Parathyroid adenoma (tissue), 2 donors: ENCODE data around the gene NTS.

ENCODE experiments used
- H2AFZ ChIP-seq: fragments of 300-600 bp; sonication (generic); one replicate; pipeline ENCODE4 v1.7.0; 2017; ENCODE audit warnings: antibody characterized with exemption, mild to moderate bottlenecking
- H3K27ac ChIP-seq: fragments of 300-600 bp; sonication (generic); one replicate; pipeline ENCODE4 v1.7.0; 2017
- H3K27me3 ChIP-seq: fragments of 300-600 bp; sonication (generic); one replicate; pipeline ENCODE4 v1.7.0; 2017; ENCODE audit warnings: low read length; ENCODE audit not compliant: control insufficient read depth, insufficient read depth
- H3K36me3 ChIP-seq: fragments of 300-600 bp; sonication (generic); one replicate; pipeline ENCODE4 v1.7.0; 2017; ENCODE audit warnings: low read length; ENCODE audit not compliant: control insufficient read depth, insufficient read depth
- H3K4me1 ChIP-seq: fragments of 300-600 bp; sonication (generic); one replicate; pipeline ENCODE4 v1.7.0; 2017; ENCODE audit warnings: control low read depth
- H3K4me2 ChIP-seq: fragments of 300-600 bp; sonication (generic); one replicate; pipeline ENCODE4 v1.7.0; 2017; ENCODE audit warnings: low read length
- H3K4me3 ChIP-seq: fragments of 300-600 bp; sonication (generic); one replicate; pipeline ENCODE4 v1.7.0; 2017; ENCODE audit warnings: low read depth, low read length
- H3K79me2 ChIP-seq: fragments of 300-600 bp; sonication (generic); one replicate; pipeline ENCODE4 v1.7.0; 2017; ENCODE audit warnings: control low read depth
- H3K9ac ChIP-seq: fragments of 300-600 bp; sonication (generic); one replicate; pipeline ENCODE4 v1.7.0; 2017; ENCODE audit warnings: mild to moderate bottlenecking
- H3K9me3 ChIP-seq: fragments of 300-600 bp; sonication (generic); one replicate; pipeline ENCODE4 v1.7.0; 2017; ENCODE audit warnings: low read length; ENCODE audit not compliant: control insufficient read depth
- TF ChIP-seq, protein P1 (sequence below): fragments of 300-600 bp; sonication (generic); IDR thresholded peaks from one replicate; pipeline ENCODE4 v1.7.0; 2017; ENCODE audit warnings: antibody characterized with exemption, mild to moderate bottlenecking
- donor health status: primary hyperparathyroidism.

Gene NTS

DNA sequence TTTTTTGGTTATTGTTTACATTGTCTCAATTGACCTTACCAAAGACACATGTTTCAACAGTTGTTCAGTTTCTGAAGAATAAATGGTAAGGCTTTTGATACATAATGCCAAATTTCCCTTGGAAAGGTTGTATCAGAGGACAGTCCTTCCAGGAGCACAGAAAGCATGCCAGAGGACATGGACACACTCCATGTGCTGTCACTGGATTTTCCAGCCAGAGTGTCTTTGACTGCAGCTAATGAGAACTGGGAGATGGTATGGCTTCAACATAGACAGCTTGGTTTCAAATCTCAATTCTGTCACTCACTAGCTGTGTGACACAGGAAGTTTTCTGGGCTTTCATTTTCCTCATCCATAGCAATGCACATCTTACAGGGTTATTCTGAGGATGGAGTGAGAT is 20.6 kb downstream of the NTS start:
- H3K9me3 ChIP-seq = no peaks in the 10 kb centered on the region
- no peak overlapping the region for H3K4me3 ChIP-seq
- TF ChIP-seq, protein P1, sequence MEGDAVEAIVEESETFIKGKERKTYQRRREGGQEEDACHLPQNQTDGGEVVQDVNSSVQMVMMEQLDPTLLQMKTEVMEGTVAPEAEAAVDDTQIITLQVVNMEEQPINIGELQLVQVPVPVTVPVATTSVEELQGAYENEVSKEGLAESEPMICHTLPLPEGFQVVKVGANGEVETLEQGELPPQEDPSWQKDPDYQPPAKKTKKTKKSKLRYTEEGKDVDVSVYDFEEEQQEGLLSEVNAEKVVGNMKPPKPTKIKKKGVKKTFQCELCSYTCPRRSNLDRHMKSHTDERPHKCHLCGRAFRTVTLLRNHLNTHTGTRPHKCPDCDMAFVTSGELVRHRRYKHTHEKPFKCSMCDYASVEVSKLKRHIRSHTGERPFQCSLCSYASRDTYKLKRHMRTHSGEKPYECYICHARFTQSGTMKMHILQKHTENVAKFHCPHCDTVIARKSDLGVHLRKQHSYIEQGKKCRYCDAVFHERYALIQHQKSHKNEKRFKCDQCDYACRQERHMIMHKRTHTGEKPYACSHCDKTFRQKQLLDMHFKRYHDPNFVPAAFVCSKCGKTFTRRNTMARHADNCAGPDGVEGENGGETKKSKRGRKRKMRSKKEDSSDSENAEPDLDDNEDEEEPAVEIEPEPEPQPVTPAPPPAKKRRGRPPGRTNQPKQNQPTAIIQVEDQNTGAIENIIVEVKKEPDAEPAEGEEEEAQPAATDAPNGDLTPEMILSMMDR = no peak
- H3K36me3 ChIP-seq = no peaks in the 10 kb centered on the region
- H3K4me1 ChIP-seq = no peaks in the 10 kb centered on the region
- no peak overlapping the region for H3K4me2 ChIP-seq
- H3K9ac ChIP-seq = no peak overlapping the region
- H3K79me2 ChIP-seq = no peaks in the 10 kb centered on the region
- no peaks in the 10 kb centered on the region for H3K27me3 ChIP-seq
- H2AFZ ChIP-seq = no peak overlapping the region
- no peak overlapping the region for H3K27ac ChIP-seq

DNA sequence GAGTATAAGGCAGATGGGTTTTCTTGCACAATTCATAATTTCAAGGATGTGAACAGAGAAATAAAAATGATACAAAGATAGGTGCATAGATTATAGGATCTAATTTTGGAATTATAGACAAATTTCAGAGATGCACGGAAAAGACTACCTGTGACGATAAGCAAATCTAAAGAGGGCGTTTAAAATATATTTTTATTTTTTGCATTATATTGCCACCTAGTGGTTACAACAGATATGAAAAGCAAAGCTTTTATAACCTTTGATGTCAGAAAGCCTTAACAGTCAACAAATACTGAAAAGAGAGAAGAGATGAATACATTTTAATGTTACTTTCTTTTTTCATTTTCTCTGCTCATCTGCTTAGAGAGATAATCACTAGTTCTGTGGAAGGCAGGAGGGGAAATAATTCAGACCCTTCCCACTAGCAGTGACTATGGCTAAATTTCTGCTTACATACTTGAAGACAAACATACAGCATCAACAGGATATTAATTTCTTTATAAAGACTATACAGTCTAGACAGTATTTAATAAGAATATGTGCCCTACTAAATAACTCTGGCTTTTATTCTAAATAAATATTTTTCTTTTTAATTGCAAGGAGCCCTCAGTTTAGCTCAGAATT is 46.3 kb downstream of the NTS start:
- H3K4me1 ChIP-seq = no peaks in the 10 kb centered on the region
- no peak overlapping the region for H3K9ac ChIP-seq
- no peak overlapping the region for H3K4me3 ChIP-seq
- no peak overlapping the region for H3K27ac ChIP-seq
- no peaks in the 10 kb centered on the region for H3K27me3 ChIP-seq
- TF ChIP-seq, protein P1 = peak; percentile 60
- H3K79me2 ChIP-seq = no peaks in the 10 kb centered on the region
- no peaks in the 10 kb centered on the region for H3K9me3 ChIP-seq
- H2AFZ ChIP-seq = no peak overlapping the region
- no peaks in the 10 kb centered on the region for H3K36me3 ChIP-seq
- H3K4me2 ChIP-seq = no peak overlapping the region

DNA sequence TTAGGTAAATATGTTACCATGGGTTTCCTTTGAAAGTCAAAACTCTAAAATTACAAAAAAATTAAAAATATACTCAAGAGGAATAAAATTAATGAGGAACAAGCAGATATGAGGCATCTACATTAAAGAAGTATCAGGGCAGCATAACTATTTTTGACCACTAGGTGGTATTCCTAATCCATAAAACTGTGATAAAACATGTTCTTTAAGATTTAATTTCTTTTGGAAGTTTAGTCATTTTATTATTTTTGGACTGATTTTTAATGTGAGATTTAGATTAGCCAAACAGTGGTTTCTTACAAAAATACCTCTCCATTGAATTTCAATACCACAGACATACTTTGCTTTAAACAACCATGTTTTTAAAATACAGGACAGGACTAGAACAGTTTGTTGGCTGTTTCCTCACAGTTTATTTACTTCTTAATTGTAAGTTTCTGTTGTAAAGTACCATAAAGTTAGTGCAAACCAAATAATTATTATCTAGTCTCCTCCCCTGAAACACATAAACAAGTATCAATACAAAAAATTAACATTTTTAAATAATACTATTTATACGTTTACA is 49.8 kb downstream of the NTS start:
- Histone ChIP-seq H3K79me2 (no peaks in the 10 kb centered on the region), H3K4me3 (no peak overlapping the region), H3K27me3 (no peaks in the 10 kb centered on the region), H3K9me3 (no peaks in the 10 kb centered on the region), H3K36me3 (no peaks in the 10 kb centered on the region), H3K9ac (no peak overlapping the region), H2AFZ (no peak overlapping the region), H3K4me1 (no peaks in the 10 kb centered on the region), H3K27ac (no peak overlapping the region), H3K4me2 (no peak overlapping the region)
- TF ChIP-seq, protein P1 = peak; percentile 33

DNA sequence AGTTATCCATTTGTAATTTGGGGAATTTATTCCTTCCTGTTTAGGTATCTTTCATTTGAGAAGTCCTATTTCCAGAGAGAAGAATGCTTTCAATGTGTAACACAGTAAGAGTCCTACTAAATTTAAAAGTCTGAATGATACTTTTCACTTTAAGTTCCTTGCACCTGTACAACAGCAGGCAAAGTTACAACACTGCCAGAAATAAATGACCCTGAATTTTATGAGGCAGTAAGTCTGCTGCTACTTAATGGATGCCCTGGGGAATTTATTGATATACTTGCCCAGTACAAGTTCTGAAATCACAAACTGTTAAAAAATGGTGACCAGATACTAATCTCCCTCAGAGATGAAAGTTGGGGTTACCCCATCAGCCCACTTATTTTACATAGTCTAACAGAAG is 53.1 kb downstream of the NTS start:
- Histone ChIP-seq H3K4me1 (no peaks in the 10 kb centered on the region), H3K9ac (no peak overlapping the region), H3K36me3 (no peaks in the 10 kb centered on the region), H2AFZ (no peak overlapping the region), H3K79me2 (no peaks in the 10 kb centered on the region), H3K4me3 (no peak overlapping the region), H3K27ac (no peak overlapping the region), H3K9me3 (no peaks in the 10 kb centered on the region), H3K4me2 (no peak overlapping the region), H3K27me3 (no peaks in the 10 kb centered on the region)
- TF ChIP-seq, protein P1 = no peak
